NCI-H2029 (cell line): ENCODE measurements around the gene FKBP9.
"Not testable (repeated sequence)": the region's sequence is repeated elsewhere in the genome, so short reads cannot be mapped to it uniquely, and the experiment has no call there.

Source experiments
- DNase-seq: peaks from one replicate; lab custom pipeline; 2025; lab: John Stamatoyannopoulos, UW

FKBP9 gene

GRCh38 chr7:32957326-32958045 is at the start of gene FKBP9:
FKBP9 (plus strand) TSS chr7:32957440; CDS start chr7:32957574, 134 bp downstream.
- peak; percentile 47 for DNase-seq

- DNase-seq = no peak
These were observed 47.0 kb upstream of the FKBP9 start for GRCh38 chr7:32910195-32910594.

- DNase-seq = no peak
These were observed 43.1 kb upstream of the FKBP9 start for GRCh38 chr7:32914184-32914583.

- DNase-seq = no peak
These were observed 42.2 kb upstream of the FKBP9 start for GRCh38 chr7:32915041-32915536.

- no peak for DNase-seq
These were observed 41.2 kb upstream of the FKBP9 start for GRCh38 chr7:32916006-32916405.

GRCh38 chr7:32916994-32917393 is 40.2 kb upstream of the FKBP9 start:
- DNase-seq = not testable (repeated sequence)

GRCh38 chr7:32921896-32922295 is 35.3 kb upstream of the FKBP9 start:
- DNase-seq = no peak

GRCh38 chr7:32928785-32929298 is 28.4 kb upstream of the FKBP9 start:
- DNase-seq = no peak

- DNase-seq = no peak
These were observed 27.7 kb upstream of the FKBP9 start for GRCh38 chr7:32929430-32930143.

GRCh38 chr7:32930378-32930777 is 26.9 kb upstream of the FKBP9 start:
- DNase-seq = no peak

GRCh38 chr7:32935558-32935957 is 21.7 kb upstream of the FKBP9 start:
- no peak for DNase-seq

GRCh38 chr7:32936689-32937088 is 20.6 kb upstream of the FKBP9 start:
- DNase-seq = no peak

GRCh38 chr7:32937344-32938174 is 19.7 kb upstream of the FKBP9 start:
- DNase-seq = peak; percentile 25

GRCh38 chr7:32941181-32941580 is 16.1 kb upstream of the FKBP9 start:
- DNase-seq = no peak

GRCh38 chr7:32941681-32942414 is 15.4 kb upstream of the FKBP9 start:
- no peak for DNase-seq

GRCh38 chr7:32942415-32943251 is 14.6 kb upstream of the FKBP9 start:
- DNase-seq = peak; percentile 64

GRCh38 chr7:32943252-32944030 is 13.8 kb upstream of the FKBP9 start:
- no peak for DNase-seq

GRCh38 chr7:32947420-32947983 is 9.7 kb upstream of the FKBP9 start:
- DNase-seq = no peak

- DNase-seq = no peak
These were observed 9.0 kb upstream of the FKBP9 start for GRCh38 chr7:32948202-32948601.
